K562 (cell line): ENCODE data around the gene PLOD1. TPM values are rescaled to one million over a fixed set of nuclear protein-coding genes. Genes with fewer than 3 reads are reported as not detected.

ENCODE experiments used
- CEBPB ChIP-seq: fragments of 450-650 bp; IDR thresholded peaks from 2 replicates; pipeline ENCODE4 v1.6.1; 2016; ENCODE audit warnings: missing genetic modification characterization, missing compliant biosample characterization
- CTCFL ChIP-seq: IDR thresholded peaks from 2 replicates; pipeline ENCODE4 v1.6.1; 2011; ENCODE audit warnings: borderline replicate concordance, low read depth, mild to moderate bottlenecking, moderate library complexity, low read length; ENCODE audit not compliant: insufficient read depth, poor library complexity, severe bottlenecking
- ELF4 ChIP-seq: fragments of 450-650 bp; formaldehyde crosslinking; IDR thresholded peaks from 2 replicates; pipeline ENCODE4 v1.4.0; 2022; ENCODE audit warnings: missing genetic modification characterization
- MIER1 ChIP-seq: fragments of 450-650 bp; IDR thresholded peaks from 2 replicates; pipeline ENCODE4 v1.6.1; 2016; ENCODE audit warnings: antibody characterized with exemption, mild to moderate bottlenecking, low read depth
- NCOA2 ChIP-seq, 2 experiments: fragments of 450-650 bp; IDR thresholded peaks; 2 replicates each; pipeline ENCODE4 v1.6.1; 2018; ENCODE audit warnings: mild to moderate bottlenecking in 2 of 2, moderate library complexity in 1 of 2; ENCODE audit not compliant: partially characterized antibody in 2 of 2
- PHF21A ChIP-seq: fragments of 450-650 bp; IDR thresholded peaks from 2 replicates; pipeline ENCODE4 v1.6.1; 2017; ENCODE audit warnings: low read depth, borderline replicate concordance
- SUPT5H ChIP-seq: fragments of 450-650 bp; IDR thresholded peaks from 2 replicates; pipeline ENCODE4 v1.6.1; 2016
- USF1 ChIP-seq: sonication (generic); formaldehyde crosslinking; IDR thresholded peaks from 2 replicates; pipeline ENCODE4 v1.9.0; 2022; ENCODE audit warnings: mild to moderate bottlenecking, missing genetic modification reagents
- ZC3H11A ChIP-seq: IDR thresholded peaks from 2 replicates; pipeline ENCODE4 v1.6.1; 2012; ENCODE audit warnings: low read depth, low read length, improper control_type of control experiment
- ZNF644 ChIP-seq: fragments of 200-800 bp; sonication (Bioruptor generic); IDR thresholded peaks from 2 replicates; pipeline ENCODE4 v1.6.1; 2016; ENCODE audit warnings: low read depth, missing genetic modification characterization, missing compliant biosample characterization
- ZNF778 ChIP-seq: fragments of 450-650 bp; formaldehyde crosslinking; IDR thresholded peaks from 2 replicates; pipeline ENCODE4 v1.4.0; 2020; ENCODE audit warnings: mild to moderate bottlenecking, moderate library complexity
- polyA plus RNA-seq, 8 experiments: library from polyadenylated mRNA; depleted of rRNA in 4 of 8; stranded (reverse) in 5 of 8; unstranded in 3 of 8; fragments of >200 nt; fragmentation: Nextera tagmentation in 2 of 8; fragmentation: Illumina TruSeq in 1 of 8; extraction: Ambion mirVana in 2 of 8; extraction: Trizol in 1 of 8; gene quantifications; 2 replicates each; pipeline versions ENCODE4 v1.2.1 to v1.2.3, GENCODE V29; 2011 to 2014; ENCODE audit warnings: inconsistent platforms in 1 of 8, missing spikeins in 1 of 8
- total RNA-seq, 7 experiments: library from RNA; depleted of rRNA in 6 of 7; stranded (reverse); fragments of >200 nt in 6 of 7; fragmentation: Illumina TruSeq in 2 of 7; extraction: Trizol in 2 of 7; gene quantifications; 2 replicates each; pipeline versions ENCODE4 v1.2.1 to v1.2.3, GENCODE V29; 2011 to 2021; ENCODE audit warnings: low replicate concordance in 1 of 7
- TF ChIP-seq, protein P1 (sequence below): sonication (generic); formaldehyde crosslinking; IDR thresholded peaks from 2 replicates; pipeline ENCODE4 v1.8.0; 2022; ENCODE audit warnings: missing genetic modification reagents, mild to moderate bottlenecking, moderate library complexity, borderline replicate concordance
- TF ChIP-seq, protein P2 (sequence below): fragments of 450-650 bp; IDR thresholded peaks from 2 replicates; pipeline ENCODE4 v1.6.1; 2016; ENCODE audit warnings: antibody characterized with exemption
- TF ChIP-seq, protein P3 (sequence below), 3 experiments: IDR thresholded peaks in 2 of 3; conservative IDR thresholded peaks in 1 of 3; 2 replicates each; pipeline ENCODE4 v1.5.1; 2011 to 2012; ENCODE audit warnings: low read length in 3 of 3, mild to moderate bottlenecking in 3 of 3, control low read depth in 2 of 3, improper control_type of control experiment in 1 of 3, inconsistent platforms in 1 of 3, low read depth in 1 of 3, mixed read lengths in 1 of 3, moderate library complexity in 1 of 3; ENCODE audit not compliant: insufficient read depth in 2 of 3

Gene PLOD1
- total and polyA plus RNA-seq, 9 of the 15 experiments (the other 6 are each of a cell fraction or from before 2014, with no cell fraction given), result 16.6 to 90.8 (median 52.7) TPM

DNA sequence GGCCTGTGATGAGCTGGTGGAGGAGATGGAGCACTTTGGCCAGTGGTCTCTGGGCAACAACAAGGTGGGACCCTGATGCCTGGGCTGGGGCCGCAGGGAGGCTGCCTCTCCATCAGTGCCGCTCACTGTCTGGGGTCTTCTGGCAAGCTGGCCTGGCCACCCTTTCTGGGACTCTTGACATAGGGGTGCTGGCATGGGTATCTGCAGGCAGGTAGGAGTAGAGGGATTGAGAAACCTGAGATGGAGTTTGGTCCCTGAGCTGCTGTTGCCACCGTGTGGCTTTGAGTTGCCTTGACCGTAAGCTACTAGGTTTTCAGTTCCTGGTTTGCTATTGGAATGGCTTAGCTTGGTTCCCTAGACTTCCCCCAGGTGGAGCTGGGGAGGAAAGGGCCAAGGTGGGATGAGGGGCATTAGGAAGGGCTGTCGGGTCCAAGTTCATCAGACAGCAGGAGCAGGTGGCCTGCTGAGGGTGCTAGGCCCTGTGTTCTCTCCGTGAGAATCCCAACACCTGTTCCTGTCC, 32.6 kb downstream of the PLOD1 start (continued):
- TF ChIP-seq, protein P1, sequence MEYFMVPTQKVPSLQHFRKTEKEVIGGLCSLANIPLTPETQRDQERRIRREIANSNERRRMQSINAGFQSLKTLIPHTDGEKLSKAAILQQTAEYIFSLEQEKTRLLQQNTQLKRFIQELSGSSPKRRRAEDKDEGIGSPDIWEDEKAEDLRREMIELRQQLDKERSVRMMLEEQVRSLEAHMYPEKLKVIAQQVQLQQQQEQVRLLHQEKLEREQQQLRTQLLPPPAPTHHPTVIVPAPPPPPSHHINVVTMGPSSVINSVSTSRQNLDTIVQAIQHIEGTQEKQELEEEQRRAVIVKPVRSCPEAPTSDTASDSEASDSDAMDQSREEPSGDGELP (CRISPR knock-in tag), result 0 out of 2 replicates have a peak, but pooled peaks have one; percentile 14
- no peak for TF ChIP-seq MIER1
- TF ChIP-seq ZC3H11A, result no peak
- TF ChIP-seq PHF21A, result no peak
- no peak for TF ChIP-seq USF1 (CRISPR knock-in tag)
- no peak for TF ChIP-seq ELF4 (CRISPR knock-in tag)
- TF ChIP-seq CEBPB (tag), result peak; percentile 55
- TF ChIP-seq SUPT5H, result no peak
- TF ChIP-seq, protein P2, sequence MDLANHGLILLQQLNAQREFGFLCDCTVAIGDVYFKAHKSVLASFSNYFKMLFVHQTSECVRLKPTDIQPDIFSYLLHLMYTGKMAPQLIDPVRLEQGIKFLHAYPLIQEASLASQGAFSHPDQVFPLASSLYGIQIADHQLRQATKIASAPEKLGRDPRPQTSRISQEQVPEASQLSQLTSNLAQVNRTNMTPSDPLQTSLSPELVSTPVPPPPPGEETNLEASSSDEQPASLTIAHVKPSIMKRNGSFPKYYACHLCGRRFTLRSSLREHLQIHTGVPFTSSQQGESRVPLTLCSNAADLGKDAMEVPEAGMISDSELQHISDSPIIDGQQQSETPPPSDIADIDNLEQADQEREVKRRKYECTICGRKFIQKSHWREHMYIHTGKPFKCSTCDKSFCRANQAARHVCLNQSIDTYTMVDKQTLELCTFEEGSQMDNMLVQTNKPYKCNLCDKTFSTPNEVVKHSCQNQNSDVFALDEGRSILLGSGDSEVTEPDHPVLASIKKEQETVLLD, result no peak; the same call in 1 of the 2 replicates
- TF ChIP-seq, protein P3, sequence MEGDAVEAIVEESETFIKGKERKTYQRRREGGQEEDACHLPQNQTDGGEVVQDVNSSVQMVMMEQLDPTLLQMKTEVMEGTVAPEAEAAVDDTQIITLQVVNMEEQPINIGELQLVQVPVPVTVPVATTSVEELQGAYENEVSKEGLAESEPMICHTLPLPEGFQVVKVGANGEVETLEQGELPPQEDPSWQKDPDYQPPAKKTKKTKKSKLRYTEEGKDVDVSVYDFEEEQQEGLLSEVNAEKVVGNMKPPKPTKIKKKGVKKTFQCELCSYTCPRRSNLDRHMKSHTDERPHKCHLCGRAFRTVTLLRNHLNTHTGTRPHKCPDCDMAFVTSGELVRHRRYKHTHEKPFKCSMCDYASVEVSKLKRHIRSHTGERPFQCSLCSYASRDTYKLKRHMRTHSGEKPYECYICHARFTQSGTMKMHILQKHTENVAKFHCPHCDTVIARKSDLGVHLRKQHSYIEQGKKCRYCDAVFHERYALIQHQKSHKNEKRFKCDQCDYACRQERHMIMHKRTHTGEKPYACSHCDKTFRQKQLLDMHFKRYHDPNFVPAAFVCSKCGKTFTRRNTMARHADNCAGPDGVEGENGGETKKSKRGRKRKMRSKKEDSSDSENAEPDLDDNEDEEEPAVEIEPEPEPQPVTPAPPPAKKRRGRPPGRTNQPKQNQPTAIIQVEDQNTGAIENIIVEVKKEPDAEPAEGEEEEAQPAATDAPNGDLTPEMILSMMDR (IDR thresholded peaks at IDR 0.05 in 2 of 3, conservative IDR thresholded peaks at IDR 0.05 in 1 of 3; ENCODE audit: insufficient read depth in 2 of 3, low read depth in 1 of 3, low read length in 3 of 3), result peak; percentile 75 to 95 (median 92)
- TF ChIP-seq ZNF778 (CRISPR knock-in tag), result no peak
- TF ChIP-seq NCOA2 (IDR thresholded peaks at IDR 0.05; ENCODE audit: partially characterized antibody in 2 of 2), result no peak
- TF ChIP-seq ZNF644 (tag), result no peak
- TF ChIP-seq CTCFL, result peak; percentile 14
